NCI-H146 (cell line): Measurements from ENCODE around the gene SORCS1.

Source experiments
- DNase-seq: peaks from one replicate; lab custom pipeline; 2025; lab: John Stamatoyannopoulos, UW

SORCS1 gene

DNA sequence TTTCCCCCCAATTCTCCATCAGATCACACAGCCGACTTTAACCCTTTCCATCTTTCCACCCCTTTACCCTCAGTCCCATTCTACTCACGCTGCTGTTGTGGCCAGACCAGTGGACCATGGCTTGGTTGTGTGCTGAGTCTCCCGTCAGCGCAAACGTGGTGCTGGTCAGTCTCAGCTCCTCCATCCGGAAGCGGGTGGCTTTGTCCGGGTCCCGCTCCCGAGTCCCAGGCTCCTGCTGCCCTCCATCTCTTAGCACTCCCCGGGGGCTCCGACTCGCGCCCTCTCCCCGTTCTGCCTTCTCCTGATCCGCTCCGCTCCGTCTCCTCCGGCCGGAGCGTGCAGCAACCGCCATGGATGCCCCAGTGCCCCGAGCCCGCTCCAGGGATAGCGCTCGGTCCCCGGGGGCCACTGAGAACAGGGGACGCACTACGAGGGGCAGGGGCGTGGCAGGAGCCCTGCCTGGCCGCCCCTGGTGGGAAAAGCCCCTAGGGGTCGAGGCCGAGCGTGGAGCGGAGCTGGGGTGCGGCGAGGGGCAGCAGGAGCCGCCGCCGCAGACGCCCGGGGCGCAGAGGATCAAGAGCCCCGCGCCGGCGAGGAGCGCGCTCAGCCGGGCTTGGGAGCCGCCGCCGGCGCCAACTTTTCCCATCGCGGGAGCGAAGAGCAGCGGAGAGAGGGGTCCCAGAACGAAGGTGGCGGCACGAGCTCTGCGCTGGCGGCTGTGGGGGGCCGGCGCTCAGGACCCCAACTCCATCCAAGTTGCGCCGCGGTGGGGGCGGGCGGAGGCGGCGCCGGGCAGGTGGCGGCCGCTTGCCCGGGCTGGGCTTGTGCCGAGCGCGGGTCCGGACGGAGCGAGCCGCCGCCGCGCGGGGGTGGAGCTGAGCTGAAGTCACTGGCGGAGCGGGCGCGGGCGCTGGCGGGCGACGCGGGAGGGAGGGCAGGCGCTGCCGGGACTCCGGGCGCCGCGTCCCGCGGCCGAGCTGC is at the start of gene SORCS1:
Gene SORCS1, minus strand, starts transcription at position 826 of the 981 bp plus-strand sequence.
- peak; percentile 4 for DNase-seq

DNA sequence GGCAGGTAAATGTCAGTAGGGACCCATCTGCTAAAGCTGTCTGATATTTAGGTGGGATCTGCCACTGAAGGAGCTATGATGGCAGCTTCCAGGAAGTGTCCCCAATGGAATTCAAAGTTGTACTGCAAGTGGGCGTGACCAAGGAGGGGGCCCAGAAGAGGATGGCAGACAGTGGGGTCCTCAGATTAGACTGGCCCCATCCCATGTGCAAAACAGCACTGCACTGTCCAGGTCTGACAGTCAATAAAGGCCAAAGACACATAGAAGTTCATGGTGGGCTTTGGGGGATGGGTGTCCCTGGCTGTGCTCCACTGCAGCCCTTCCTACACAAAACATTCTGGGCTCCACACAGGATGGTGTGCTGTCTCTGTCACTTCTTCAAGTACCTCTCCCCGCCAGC is 49.8 kb upstream of the SORCS1 start:
- DNase-seq = no peak

GRCh38 chr10:107213861-107214260 is 49.4 kb upstream of the SORCS1 start:
- no peak for DNase-seq

GRCh38 chr10:107206833-107207232 is 42.3 kb upstream of the SORCS1 start:
- no peak for DNase-seq

- DNase-seq = no peak
Measured at GRCh38 chr10:107169516-107169915, 5.0 kb upstream of the SORCS1 start.

DNA sequence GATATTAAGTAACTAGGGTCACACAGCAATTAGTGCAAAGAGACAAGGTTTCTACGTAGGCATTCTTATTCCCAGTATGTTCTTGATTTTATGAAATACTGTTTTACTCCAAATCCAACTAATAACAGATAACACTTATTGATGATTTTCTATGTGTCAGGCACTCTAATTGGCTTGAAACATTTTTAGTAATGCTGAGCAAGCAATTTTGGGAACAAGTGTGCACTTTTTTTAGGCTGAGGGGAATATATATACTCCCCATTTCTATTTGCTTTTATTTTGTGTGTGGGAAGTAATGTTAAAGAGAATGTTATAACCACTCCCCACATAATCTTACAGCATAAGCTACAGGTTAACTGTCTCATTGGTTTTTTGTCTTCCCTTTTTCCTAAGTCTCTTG is 4.2 kb upstream of the SORCS1 start:
- no peak for DNase-seq

DNA sequence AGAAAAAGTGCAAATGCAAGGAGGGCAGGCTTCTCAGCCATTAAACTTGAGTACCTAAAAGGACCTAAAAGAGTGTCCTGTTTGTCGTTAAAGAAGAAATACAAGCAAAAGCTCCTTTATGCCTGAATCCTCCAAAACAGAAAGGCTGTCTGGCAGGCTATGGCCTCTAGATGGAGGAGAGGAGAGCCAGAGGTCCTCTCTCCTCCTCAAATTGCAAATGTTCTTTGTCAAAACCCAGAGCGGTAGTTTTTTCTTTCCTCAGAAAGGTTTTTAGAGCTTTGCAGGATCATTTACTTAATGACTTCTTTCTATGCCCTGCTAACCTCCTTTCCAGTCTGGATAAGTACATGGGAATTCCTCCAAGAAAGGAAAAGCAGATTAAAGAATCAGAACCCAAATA is 1.9 kb upstream of the SORCS1 start:
- DNase-seq = no peak

DNA sequence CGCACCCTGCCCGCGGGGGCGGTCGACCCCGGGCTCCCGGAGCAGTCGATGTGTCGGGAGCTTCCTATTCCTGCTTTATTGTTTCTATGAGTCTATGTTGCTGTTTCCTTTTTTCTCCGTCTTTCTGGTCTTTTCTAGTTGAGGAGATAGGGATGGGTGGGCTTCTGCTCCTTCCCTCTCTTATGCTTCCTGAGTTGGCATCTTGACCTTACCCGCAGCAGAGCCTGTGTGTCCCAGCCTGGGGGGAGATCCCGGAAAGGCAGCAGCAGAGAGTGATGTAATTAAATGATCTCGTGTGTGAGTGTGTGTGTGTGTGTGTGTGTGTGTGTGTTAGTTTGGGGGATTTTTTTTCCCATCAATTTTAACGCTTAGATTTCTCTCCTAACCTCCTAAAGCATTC is 486 bp upstream of the SORCS1 start:
- no peak for DNase-seq

DNA sequence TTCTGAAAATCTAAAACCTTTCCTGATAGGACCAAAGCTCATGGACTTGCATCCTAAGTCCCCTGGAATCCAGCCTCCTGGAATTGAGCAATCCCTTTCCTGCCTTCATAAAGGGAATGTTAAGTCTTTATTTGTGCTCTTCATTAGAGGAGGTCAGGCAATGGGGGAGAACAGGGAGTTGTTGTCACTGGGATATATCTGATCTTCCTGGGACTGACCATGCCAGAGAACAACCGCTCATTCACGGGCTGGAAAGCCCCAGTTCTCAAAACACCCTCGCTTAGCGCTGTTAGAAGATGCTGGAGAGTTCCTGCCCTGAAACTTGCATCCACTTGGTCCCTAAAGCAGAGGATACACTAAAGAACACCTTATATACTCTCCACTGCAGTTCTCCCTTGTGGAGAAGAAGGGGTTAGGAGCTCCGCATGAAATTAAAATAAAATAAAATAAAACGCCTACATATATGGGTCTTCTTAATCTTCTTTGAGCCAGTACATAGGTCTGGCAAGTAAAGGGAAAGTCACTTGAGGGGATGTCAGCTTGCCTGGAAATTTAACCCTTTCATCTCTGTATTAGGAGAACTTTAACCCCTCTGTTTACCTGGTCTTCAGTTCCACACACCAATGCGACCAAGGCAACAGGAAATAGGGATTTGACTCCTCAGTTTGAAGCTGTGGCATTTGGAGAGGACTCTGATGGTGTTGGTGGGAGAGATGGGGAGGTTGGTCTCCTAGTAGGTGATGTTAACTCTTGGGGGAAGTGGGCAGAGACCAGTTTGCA is 1.2 kb downstream of the SORCS1 start:
- no peak for DNase-seq

DNA sequence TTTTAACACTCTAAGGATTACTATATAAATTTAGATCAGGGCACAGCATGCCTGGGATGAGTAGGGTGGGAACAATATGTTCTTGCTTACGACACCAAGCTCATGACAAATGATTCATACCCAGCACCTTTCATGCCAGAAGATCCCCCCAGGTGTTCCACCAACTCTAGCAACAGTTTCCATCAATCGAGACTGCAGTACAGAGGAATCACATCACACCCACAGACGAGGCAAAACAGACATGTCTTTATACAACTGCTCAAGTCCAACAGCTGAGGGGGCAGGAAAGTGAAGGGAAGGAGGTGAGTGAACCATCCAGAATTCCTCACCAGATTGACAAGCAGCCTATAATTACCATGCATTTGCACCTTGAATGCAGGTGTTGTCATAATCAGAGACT is 3.6 kb downstream of the SORCS1 start:
- no peak for DNase-seq

DNA sequence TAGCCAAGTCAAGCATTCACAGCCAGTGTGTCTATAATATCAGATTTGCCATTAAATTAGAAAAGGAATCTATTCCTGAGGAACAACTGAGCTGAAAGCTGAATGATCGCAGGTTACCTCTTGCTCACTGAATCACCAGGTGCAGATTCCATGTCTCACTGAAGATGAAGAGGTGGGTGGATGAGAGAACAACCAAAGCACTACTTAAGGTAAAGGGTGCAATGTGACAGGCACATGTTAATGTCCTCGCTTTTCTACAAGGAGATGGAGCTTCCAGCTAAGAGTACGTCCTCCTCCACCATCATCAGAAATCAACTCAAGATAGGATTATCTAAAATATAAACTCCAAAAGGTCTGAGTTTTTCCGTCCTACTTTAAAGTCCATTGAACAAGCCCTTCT is 4.6 kb downstream of the SORCS1 start:
- no peak for DNase-seq

- no peak for DNase-seq
Measured at GRCh38 chr10:107157071-107157470, 7.4 kb downstream of the SORCS1 start.

DNA sequence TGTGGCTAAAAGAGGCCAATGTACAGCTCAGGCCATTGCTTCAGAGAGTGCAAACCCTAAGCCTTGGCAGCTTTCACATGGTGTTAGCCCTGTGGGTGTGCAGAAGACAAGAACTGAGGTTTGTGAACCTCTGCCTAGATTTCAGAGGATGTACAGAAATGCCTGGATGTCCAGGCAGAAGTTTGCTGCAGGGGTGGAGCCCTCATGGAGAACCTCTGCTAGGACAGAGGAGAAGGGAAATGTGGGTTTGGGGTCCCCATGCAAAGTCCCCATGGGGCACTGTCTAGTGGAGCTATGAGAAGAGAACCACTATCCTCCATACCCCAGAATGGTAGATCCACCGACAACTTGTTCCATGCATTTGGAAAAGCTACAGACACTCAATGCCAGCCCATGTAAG is 12.4 kb downstream of the SORCS1 start:
- DNase-seq = no peak

- DNase-seq = no peak
Measured at GRCh38 chr10:107148906-107149305, 15.6 kb downstream of the SORCS1 start.

- no peak for DNase-seq
Measured at GRCh38 chr10:107144490-107144889, 20.0 kb downstream of the SORCS1 start.

- DNase-seq = no peak
Measured at GRCh38 chr10:107141524-107142061, 22.9 kb downstream of the SORCS1 start.

- no peak for DNase-seq
Measured at GRCh38 chr10:107139237-107139636, 25.3 kb downstream of the SORCS1 start.

DNA sequence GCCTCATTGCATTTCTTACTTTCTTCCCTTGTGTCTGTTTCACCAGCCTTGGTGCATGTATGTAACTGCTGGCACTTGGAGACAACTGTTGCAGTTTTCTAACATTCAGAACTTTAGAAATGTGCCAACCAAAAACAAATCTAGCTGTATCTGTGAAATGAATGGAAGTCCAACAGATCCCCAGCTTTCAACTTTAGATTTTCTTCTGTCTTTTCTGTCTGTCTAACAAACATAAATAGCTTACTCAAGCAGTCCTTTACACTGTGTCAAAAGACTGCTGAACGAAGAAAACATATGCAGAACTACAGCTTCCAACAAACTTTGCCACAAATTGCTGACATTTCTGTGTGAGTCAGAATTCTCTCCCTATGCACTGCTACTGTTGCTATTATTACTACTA is 30.9 kb downstream of the SORCS1 start:
- no peak for DNase-seq

GRCh38 chr10:107129000-107129399 is 35.5 kb downstream of the SORCS1 start:
- no peak for DNase-seq

DNA sequence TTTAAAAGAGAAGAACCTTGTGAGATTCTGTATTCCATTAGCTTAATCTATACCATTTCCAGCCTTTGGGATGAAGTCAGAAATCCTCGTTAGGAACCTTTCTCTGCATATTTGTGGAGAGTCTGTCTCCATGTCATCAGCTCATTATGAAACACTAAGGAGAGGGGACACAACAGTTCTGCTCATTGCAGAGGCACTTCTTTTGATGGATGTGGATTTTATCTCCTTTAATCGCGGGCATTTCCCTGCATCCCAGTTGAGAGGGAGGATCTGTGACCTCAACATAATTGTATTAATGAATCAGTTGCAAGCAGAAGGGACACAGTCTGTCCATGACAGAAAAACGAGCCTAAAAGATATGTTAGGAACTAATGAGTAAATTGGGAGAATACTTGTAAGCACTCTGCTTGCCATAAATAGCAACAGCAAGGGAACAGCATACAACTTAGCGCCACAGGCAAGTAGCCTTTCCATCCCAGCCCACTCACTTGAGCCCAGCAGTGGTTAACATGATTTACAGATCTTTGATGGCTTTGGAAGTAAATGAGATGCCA is 37.9 kb downstream of the SORCS1 start:
- DNase-seq = no peak

GRCh38 chr10:107122703-107123102 is 41.8 kb downstream of the SORCS1 start:
- DNase-seq = no peak

DNA sequence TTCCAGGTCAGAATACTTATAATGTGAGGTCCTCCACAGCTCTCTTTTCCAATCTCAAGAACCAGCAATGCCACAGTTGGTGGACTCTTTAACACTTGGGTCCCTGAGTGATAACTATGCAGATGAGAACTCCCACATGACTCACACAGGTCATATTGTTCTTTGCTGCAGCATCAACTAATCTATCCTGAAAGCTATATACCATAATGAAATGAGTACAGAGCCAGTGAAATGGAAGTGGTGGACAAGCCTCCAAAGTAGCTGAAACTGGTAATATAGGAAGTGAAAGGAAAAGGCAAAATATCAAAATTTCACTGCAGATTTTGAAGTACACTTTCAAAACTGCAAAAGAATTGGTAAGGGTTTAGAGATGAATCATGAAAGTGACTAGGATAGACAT is 45.6 kb downstream of the SORCS1 start:
- DNase-seq = no peak
